Vagina (tissue), 2 donors: ENCODE data around the gene IPO11. TPM values are rescaled to one million over a fixed set of nuclear protein-coding genes. Genes with fewer than 3 reads are reported as not detected.

ENCODE experiments used
- DNase-seq, 2 donors: peaks; one replicate each; pipeline ENCODE4 v3.0.0-alpha.2; 2017; ENCODE audit errors: extremely low spot score in 2 of 2
- H3K27ac ChIP-seq: fragments of 200-600 bp; sonication (generic); one replicate; pipeline ENCODE4 v1.5.1; 2019
- H3K27me3 ChIP-seq: fragments of 200-600 bp; sonication (generic); one replicate; pipeline ENCODE4 v1.5.1; 2019
- H3K36me3 ChIP-seq, 2 donors: fragments of 200-600 bp; sonication (generic); one replicate each; pipeline ENCODE4 v1.5.1; 2017 to 2019
- H3K4me1 ChIP-seq: fragments of 200-600 bp; sonication (generic); one replicate; pipeline ENCODE4 v1.5.1; 2019
- H3K4me3 ChIP-seq, 2 donors: fragments of 200-600 bp; sonication (generic); 1 replicate in 1 of 2; 2 replicates in 1 of 2; pipeline ENCODE4 v1.5.1; 2016 to 2019
- H3K9me3 ChIP-seq: fragments of 200-600 bp; sonication (generic); one replicate; pipeline ENCODE4 v1.5.1; 2019
- POLR2A ChIP-seq, 2 donors: fragments of 450-650 bp; IDR thresholded peaks; one replicate each; pipeline ENCODE4 v1.6.1; 2017; ENCODE audit warnings: antibody characterized with exemption in 2 of 2, mild to moderate bottlenecking in 2 of 2, moderate library complexity in 2 of 2
- POLR2AphosphoS5 ChIP-seq, 2 donors: sonication (generic); formaldehyde crosslinking; IDR thresholded peaks; one replicate each; pipeline ENCODE4 v1.9.0; 2017; ENCODE audit warnings: antibody characterized with exemption in 2 of 2, mild to moderate bottlenecking in 2 of 2, low read depth in 1 of 2; ENCODE audit not compliant: insufficient read depth in 1 of 2
- intact Hi-C: fragments of 100-400 bp; cut with DNase I; formaldehyde crosslinking; loops from one replicate; pipeline ENCODE4 v1.15.1; 2023
- total RNA-seq: library from RNA; depleted of rRNA; stranded (reverse); fragments of >200 nt; gene quantifications from one replicate; pipeline ENCODE4 v1.2.3, GENCODE V29; 2016
- TF ChIP-seq, protein P1 (sequence below), 3 experiments: fragments of 450-650 bp in 2 of 3; fragments of 200-600 bp in 1 of 3; sonication (generic) in 1 of 3; IDR thresholded peaks; one replicate each; pipeline ENCODE4 v1.5.1; 2017 to 2019; ENCODE audit warnings: antibody characterized with exemption in 3 of 3, mild to moderate bottlenecking in 2 of 3, moderate library complexity in 2 of 3

IPO11 gene
- total RNA-seq, 1 donor from 2014 or later: 31.2 TPM

GRCh38 chr5:62605638-62606037 lies 193.1 kb downstream of the IPO11 start:
- Histone ChIP-seq H3K9me3 (no peaks in the 10 kb centered on the region), H3K27me3 (no peaks in the 10 kb centered on the region), H3K36me3 (peaks cover 0 to 8% of the 10 kb centered on the region in 2 donors), H3K27ac (no peak overlapping the region), H3K4me1 (no peaks in the 10 kb centered on the region), H3K4me3 (no peak overlapping the region)
- no peak for TF ChIP-seq POLR2A (IDR thresholded peaks at IDR 0.05)
- TF ChIP-seq, protein P1, sequence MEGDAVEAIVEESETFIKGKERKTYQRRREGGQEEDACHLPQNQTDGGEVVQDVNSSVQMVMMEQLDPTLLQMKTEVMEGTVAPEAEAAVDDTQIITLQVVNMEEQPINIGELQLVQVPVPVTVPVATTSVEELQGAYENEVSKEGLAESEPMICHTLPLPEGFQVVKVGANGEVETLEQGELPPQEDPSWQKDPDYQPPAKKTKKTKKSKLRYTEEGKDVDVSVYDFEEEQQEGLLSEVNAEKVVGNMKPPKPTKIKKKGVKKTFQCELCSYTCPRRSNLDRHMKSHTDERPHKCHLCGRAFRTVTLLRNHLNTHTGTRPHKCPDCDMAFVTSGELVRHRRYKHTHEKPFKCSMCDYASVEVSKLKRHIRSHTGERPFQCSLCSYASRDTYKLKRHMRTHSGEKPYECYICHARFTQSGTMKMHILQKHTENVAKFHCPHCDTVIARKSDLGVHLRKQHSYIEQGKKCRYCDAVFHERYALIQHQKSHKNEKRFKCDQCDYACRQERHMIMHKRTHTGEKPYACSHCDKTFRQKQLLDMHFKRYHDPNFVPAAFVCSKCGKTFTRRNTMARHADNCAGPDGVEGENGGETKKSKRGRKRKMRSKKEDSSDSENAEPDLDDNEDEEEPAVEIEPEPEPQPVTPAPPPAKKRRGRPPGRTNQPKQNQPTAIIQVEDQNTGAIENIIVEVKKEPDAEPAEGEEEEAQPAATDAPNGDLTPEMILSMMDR (IDR thresholded peaks at IDR 0.05): no peak
- no peak for DNase-seq
- intact Hi-C loops: no loop called here

DNA sequence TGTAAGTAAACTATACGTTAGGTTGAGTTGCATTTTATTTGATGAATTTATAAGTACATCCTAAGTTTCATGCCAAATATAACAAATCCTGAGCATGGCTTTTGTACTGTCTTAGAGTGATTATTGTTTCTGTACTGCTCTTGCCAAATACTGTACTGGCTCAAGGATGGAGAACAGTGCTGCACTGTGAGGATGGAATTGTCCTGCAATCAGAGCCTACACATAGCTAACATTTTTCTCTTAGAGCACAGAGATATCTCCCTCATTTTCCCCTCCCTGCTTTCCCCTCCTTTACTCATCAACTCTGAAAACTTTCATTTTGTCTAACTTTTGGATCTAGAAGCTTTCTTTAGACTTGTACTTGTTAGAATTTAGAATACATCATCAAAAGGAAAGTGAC lies 194.3 kb downstream of the IPO11 start:
- TF ChIP-seq POLR2A (IDR thresholded peaks at IDR 0.05) (no peak), POLR2AphosphoS5 (IDR thresholded peaks at IDR 0.05; ENCODE audit: insufficient read depth in 1 of 2, low read depth in 1 of 2) (no peak)
- TF ChIP-seq, protein P1 (IDR thresholded peaks at IDR 0.05): no peak
- no peak overlapping the region for H3K27ac ChIP-seq
- no peak for DNase-seq
- no peak overlapping the region for H3K4me3 ChIP-seq
- H3K4me1 ChIP-seq: no peaks in the 10 kb centered on the region
- peaks cover 0 to 8% of the 10 kb centered on the region in 2 donors for H3K36me3 ChIP-seq
- H3K27me3 ChIP-seq: no peaks in the 10 kb centered on the region
- no peaks in the 10 kb centered on the region for H3K9me3 ChIP-seq
- intact Hi-C loops: no loop called here

GRCh38 chr5:62607615-62608014 lies 195.1 kb downstream of the IPO11 start:
- intact Hi-C loops: no loop called here
- TF ChIP-seq, protein P1 (IDR thresholded peaks at IDR 0.05): no peak
- TF ChIP-seq POLR2AphosphoS5 (IDR thresholded peaks at IDR 0.05; ENCODE audit: insufficient read depth in 1 of 2, low read depth in 1 of 2): no peak
- no peak for TF ChIP-seq POLR2A (IDR thresholded peaks at IDR 0.05)
- Histone ChIP-seq H3K27me3 (no peaks in the 10 kb centered on the region), H3K27ac (no peak overlapping the region), H3K4me1 (no peaks in the 10 kb centered on the region), H3K4me3 (no peak overlapping the region), H3K36me3 (peaks cover 0 to 8% of the 10 kb centered on the region in 2 donors), H3K9me3 (no peaks in the 10 kb centered on the region)
- no peak for DNase-seq

DNA sequence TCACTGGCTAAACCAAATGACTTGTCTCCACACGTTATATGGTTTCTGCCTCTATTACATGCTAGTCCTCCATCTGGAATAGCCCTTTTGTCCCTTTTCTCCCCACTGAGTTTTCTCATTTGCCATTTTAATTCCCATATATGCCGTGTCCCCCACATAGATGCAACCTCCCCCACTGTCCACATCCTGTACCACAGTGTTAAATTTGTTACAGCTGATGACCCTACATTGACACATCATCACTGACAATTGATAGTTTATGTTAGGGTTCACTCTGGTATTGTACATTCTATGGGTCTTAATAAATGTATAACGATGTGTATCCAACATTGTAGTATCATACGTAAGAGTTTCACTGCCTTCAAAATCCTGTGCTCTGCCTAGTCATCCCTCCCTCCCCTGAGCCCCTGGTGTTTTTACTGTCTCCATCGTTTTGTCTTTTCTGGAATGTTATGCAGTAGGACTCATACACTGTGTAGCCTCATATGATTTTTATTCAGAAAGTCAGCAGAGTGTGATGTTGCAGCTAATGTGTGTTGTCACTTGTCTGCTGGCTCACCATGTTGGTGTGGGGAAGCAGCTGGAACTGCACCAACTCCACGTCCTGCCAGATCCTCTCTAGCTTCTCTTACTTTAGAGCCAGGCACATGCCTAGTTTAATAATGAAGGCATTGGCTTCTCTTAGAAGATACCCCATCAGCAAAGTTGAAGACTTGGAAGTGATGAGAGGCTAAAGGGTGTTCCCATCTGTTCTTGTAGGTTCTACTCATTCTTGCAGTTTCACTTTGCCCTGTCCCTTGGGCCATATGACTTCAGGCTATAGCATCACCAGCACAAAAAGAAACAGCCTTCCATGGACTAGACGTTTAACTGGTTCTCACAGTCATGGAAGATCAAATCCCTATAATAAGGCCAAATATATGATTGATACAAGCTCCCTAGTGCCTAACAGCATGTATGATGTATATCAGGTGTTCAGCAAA lies 196.3 kb downstream of the IPO11 start:
- Histone ChIP-seq H3K4me3 (no peak overlapping the region), H3K36me3 (no peaks in the 10 kb centered on the region), H3K27me3 (no peaks in the 10 kb centered on the region), H3K9me3 (no peaks in the 10 kb centered on the region), H3K4me1 (no peaks in the 10 kb centered on the region), H3K27ac (no peak overlapping the region)
- intact Hi-C loops: no loop called here
- TF ChIP-seq, protein P1 (IDR thresholded peaks at IDR 0.05): no peak
- TF ChIP-seq POLR2AphosphoS5 (IDR thresholded peaks at IDR 0.05; ENCODE audit: insufficient read depth in 1 of 2, low read depth in 1 of 2): no peak
- no peak for TF ChIP-seq POLR2A (IDR thresholded peaks at IDR 0.05)
- no peak for DNase-seq

- no peaks in the 10 kb centered on the region for H3K27me3 ChIP-seq
- TF ChIP-seq POLR2AphosphoS5 (IDR thresholded peaks at IDR 0.05; ENCODE audit: insufficient read depth in 1 of 2, low read depth in 1 of 2): no peak
- TF ChIP-seq, protein P1 (IDR thresholded peaks at IDR 0.05): no peak
- TF ChIP-seq POLR2A (IDR thresholded peaks at IDR 0.05): no peak
- H3K4me1 ChIP-seq: no peaks in the 10 kb centered on the region
- H3K4me3 ChIP-seq: no peak overlapping the region
- intact Hi-C loops: no loop called here
- no peaks in the 10 kb centered on the region for H3K9me3 ChIP-seq
- H3K36me3 ChIP-seq: no peaks in the 10 kb centered on the region
- no peak for DNase-seq
- no peak overlapping the region for H3K27ac ChIP-seq
Measured at GRCh38 chr5:62614355-62614754, 201.8 kb downstream of the IPO11 start.
